ENCODE data around the gene NIN.

NIN gene

DNA sequence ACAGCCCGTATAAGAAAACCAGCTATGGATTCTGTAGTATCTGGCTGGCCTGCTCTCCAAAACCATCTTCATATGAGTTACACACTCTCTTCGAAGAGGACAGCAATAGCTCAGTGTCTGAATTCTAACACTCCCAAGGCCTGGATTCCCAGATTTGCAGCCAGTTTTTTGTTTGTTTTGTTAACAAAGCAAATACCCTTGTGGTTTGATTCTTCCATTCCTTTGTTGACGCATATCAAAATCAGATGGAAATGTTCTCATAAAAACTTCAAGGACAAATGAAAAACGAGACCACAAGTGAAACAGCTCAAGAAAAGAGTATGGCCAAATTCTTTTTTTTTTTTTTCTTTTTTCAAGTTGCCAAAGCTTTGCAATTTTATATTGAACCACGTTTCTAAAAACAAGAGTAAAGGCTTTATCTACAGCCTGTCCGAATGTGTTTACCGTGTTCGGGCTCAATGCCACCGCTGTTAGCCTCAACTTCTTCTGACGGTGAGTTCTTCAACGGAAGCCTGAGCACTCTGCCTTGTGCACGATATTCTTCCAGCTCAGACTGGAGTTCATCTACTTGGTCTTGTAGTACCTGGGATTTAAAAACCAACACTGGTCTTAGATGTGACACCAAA lies 67.5 kb downstream of the NIN start:
- DNase-seq (ENCODE audit: low spot score): no peak

- no peak for DNase-seq (ENCODE audit: low spot score)
These were observed 68.0 kb downstream of the NIN start for GRCh38 chr14:50762931-50763300.

DNA sequence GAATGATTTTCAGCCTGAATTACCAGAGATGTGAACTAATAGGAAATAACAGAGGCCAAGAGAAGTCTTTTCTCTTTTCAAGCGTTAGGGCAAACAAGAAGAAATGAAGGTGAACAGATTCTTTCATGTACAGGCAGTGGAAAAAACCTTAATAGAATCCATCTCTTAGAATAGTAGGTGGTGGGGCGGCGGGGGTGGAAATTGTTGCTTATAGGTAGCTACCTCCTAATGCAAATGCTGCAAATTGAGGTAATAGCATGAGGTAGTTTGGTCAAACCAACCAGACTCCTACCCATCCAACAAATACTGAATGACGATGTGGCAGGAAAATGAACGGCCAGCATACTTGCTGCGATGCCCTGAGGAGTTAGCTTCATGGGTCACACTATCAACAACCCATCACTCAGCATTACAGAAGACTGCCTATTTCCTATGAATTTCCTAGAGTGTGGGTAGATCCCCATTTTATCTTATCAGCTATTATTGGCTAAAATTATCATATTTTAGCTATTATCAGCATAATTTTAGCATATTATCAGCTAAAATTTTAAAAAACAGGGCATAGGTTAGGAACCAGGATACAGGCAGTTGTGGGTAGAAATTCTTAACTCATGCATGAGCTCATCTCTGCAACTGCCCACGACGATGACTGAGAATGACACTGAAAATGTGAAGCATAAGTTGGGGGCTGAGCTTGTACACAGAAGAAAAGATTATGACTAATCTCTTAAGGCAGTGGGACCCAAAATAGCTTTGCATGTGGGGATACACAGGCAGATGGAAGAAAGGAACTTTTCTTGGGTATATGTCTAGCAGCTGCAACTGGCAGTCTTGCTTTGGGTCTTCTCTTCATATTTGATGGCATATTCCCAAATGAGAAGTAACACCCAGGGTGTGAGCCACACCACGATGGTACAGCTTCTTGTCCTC lies 68.7 kb downstream of the NIN start:
- no peak for DNase-seq (ENCODE audit: low spot score)

- DNase-seq (ENCODE audit: low spot score): no peak
These were observed 71.0 kb downstream of the NIN start for GRCh38 chr14:50759800-50760543.

DNA sequence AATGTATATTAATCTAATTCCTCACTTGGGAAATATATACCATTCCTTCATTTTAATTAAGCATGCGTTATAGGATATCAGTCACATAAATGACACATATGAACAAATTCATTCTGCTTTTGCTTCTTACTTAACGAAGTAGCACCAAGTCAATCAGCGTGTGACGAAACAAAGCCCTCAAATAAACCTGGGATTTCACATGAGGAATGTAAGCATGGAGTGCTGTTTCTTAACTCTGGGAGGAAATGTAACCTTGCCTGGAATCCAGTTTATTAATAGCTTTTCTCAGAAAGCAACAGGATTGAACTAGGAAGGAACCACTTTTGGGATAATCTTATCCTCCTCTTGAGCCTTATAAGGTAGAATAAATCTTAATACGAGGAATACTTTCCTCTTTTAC lies 72.0 kb downstream of the NIN start:
- DNase-seq (ENCODE audit: low spot score): no peak

GRCh38 chr14:50758305-50758704 lies 72.7 kb downstream of the NIN start:
- no peak for DNase-seq (ENCODE audit: low spot score)

- DNase-seq (ENCODE audit: low spot score): no peak
These were observed 73.3 kb downstream of the NIN start for GRCh38 chr14:50757702-50758101.

- peak; percentile 57 for DNase-seq (ENCODE audit: low spot score)
These were observed 74.7 kb downstream of the NIN start for GRCh38 chr14:50756300-50756699.

GRCh38 chr14:50750323-50750722 lies 80.6 kb downstream of the NIN start:
- no peak for DNase-seq (ENCODE audit: low spot score)

GRCh38 chr14:50745401-50746058 lies 85.4 kb downstream of the NIN start:
- DNase-seq (ENCODE audit: low spot score): no peak

DNA sequence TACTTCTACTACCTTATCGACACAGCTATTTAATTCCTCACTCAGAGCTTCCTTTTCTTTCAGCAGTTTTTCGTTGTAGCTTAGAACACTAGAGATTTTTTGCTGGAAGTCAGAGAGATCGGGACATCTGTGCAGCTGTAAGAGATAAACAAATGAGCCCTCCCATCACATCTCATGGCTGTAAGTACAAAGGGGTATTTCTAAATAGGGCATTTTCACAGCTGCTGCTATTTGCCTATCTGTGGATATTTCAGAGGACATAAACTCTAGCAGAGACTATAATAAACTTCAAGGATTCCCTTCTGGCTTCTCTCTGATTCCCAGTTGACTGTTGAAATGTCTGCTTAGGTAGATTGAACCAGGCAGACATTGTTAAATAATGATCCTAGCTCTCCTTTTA lies 86.7 kb downstream of the NIN start:
- no peak for DNase-seq (ENCODE audit: low spot score)

- no peak for DNase-seq (ENCODE audit: low spot score)
These were observed 89.4 kb downstream of the NIN start for GRCh38 chr14:50741567-50741966.

DNA sequence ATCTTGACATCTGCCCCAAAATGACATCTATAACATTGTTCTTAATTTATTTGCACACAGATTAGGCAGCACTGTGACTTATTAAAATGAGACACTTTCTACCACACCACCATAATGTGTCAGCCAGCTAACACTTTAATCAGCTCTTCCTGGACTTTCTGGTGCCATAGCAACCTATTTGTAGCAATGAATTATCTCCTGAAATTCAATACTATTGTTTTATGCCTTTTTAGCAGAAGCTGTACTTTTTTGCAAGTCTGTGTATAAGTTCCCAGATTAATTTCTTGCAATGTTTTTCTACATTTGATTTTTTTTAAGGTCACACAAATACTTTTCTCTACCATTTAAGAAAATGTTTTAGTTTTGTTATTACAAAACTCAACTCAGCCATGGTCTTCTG lies 90.1 kb downstream of the NIN start:
- DNase-seq (ENCODE audit: low spot score): no peak

DNA sequence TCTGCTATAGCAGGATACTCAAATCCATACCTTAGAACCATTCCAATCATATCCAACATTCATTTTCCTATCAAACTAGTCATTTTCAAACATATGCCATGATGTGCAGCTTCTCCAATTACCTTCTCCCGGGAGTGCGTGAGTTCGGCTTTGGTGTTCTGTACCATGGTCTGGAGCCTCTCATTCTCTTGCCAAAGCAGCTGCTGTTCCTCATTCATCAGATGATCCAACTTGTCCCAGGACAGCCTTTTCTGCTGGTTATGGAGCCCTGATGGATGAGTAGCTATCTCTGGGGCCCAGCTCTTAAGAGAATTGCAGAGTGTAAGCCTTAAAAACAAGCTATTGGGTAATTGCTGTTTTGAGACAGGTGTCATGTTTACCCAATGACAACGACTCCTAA lies 91.8 kb downstream of the NIN start:
- DNase-seq (ENCODE audit: low spot score): no peak

DNA sequence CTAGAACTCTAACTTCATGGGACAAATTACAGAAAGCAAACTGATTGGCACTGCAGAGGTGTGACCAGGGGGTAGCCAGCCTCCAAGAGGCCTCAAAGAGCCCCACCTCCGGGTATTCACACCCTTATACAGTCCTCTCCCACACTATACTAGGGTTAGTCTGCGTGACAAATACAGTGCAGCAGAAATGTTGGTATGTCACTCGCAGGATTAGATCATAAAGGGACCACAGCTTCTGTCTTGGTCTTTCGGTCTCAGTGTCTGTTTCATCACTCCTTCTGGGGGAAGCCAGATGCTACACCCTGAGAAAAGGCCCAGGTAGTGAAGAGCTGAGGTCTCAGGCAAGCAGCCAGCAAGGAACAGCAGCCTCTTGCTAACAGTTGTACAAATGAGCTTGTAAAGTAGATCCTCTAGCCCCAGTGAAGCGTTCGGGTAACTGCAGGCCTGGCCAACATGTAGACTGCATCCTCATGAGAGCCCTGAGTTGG lies 94.0 kb downstream of the NIN start:
- no peak for DNase-seq (ENCODE audit: low spot score)

- no peak for DNase-seq (ENCODE audit: low spot score)
These were observed 95.8 kb downstream of the NIN start for GRCh38 chr14:50734950-50735695.

DNA sequence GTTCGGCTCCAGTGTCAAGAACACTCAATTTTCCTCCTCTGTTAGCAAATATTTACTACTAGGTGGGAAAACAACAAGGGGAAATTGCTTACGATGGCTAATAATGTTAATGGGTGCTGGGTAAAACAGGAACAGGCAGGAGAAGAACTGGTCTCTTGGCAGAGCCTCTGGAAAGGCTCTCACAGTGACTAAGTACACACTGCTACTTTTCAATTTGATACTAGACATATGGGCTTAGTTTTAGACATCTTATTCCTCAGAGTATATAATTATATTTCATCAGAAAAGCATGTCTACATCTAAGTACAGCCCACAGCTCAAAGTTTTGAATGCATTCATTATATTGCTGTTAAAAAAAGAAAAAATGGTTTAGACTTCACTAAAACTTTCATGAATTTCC lies 97.5 kb downstream of the NIN start:
- no peak for DNase-seq (ENCODE audit: low spot score)

GRCh38 chr14:50728836-50729235 lies 102.1 kb downstream of the NIN start:
- no peak for DNase-seq (ENCODE audit: low spot score)

GRCh38 chr14:50726372-50727107 lies 104.4 kb downstream of the NIN start:
- DNase-seq (ENCODE audit: low spot score): no peak

- DNase-seq (ENCODE audit: low spot score): no peak
These were observed 105.2 kb downstream of the NIN start for GRCh38 chr14:50725761-50726160.

Data from germinal center (tissue), 1 donor.